Left lung (tissue), 10 donors: ENCODE measurements around the gene INTS2. TPM values are rescaled to one million over a fixed set of nuclear protein-coding genes. Genes with fewer than 3 reads are reported as not detected.

Source experiments
- ATAC-seq: fragments of 200-7000 bp; cut with Tn5 transposase; one replicate; pipeline ENCODE4 v1.9.1; 2020; ENCODE audit warnings: moderate library complexity
- DNase-seq, 4 donors: peaks; one replicate each; pipeline ENCODE4 v3.0.0-alpha.2; 2013 to 2020
- H3K27ac ChIP-seq, 2 donors: fragments of 200-600 bp; sonication (generic) in 1 of 2; one replicate each; pipeline versions ENCODE4 v1.5.0 to v1.8.0; 2020 to 2021
- H3K27me3 ChIP-seq, 2 donors: fragments of 200-600 bp; sonication (generic) in 1 of 2; one replicate each; pipeline versions ENCODE4 v1.5.0 to v1.8.0; 2020 to 2021
- H3K36me3 ChIP-seq, 2 donors: fragments of 200-600 bp; sonication (generic) in 1 of 2; one replicate each; pipeline versions ENCODE4 v1.5.0 to v1.8.0; 2020 to 2021
- H3K4me1 ChIP-seq, 2 donors: fragments of 200-600 bp; one replicate each; pipeline ENCODE4 v1.8.0; 2021
- H3K4me3 ChIP-seq, 2 donors: fragments of 200-600 bp; sonication (generic) in 1 of 2; one replicate each; pipeline versions ENCODE4 v1.5.0 to v1.8.0; 2020 to 2021; ENCODE audit warnings: mild to moderate bottlenecking in 1 of 2
- H3K9me3 ChIP-seq, 2 donors: fragments of 200-600 bp; sonication (generic) in 1 of 2; one replicate each; pipeline versions ENCODE4 v1.5.0 to v1.8.0; 2020 to 2021
- intact Hi-C, 2 donors: fragments of 100-400 bp; cut with DNase I; formaldehyde crosslinking; loops; one replicate each; pipeline versions ENCODE4 v1.11.2 to v1.14.2; 2022
- polyA plus RNA-seq, 6 donors: library from polyadenylated mRNA; unstranded; fragments of 120-200 nt; gene quantifications; one replicate each; pipeline ENCODE4 v1.2.1, GENCODE V29; 2013; ENCODE audit not compliant: insufficient read length in 6 of 6
- total RNA-seq, 2 donors: library from RNA; stranded (reverse); fragmentation: NEBNext Ultra II Directional; extraction: Animal tissue kit (Norgen Biotek cat#: 25700); gene quantifications; one replicate each; pipeline ENCODE4 v1.2.1, GENCODE V29; 2021
- TF ChIP-seq, protein P1 (sequence below), 2 donors: fragments of 200-600 bp; sonication (generic) in 1 of 2; IDR thresholded peaks; one replicate each; pipeline versions ENCODE4 v1.5.0 to v1.8.0; 2021; ENCODE audit warnings: antibody characterized with exemption in 2 of 2
- donor health status: DM: no; HTN: yes; CAD: no.
- donor health status: DM: no; HTN: no; CAD: no.

INTS2 gene
- total and polyA plus RNA-seq, 8 donors = 11.3 to 14.8 (median 12.5) TPM

DNA sequence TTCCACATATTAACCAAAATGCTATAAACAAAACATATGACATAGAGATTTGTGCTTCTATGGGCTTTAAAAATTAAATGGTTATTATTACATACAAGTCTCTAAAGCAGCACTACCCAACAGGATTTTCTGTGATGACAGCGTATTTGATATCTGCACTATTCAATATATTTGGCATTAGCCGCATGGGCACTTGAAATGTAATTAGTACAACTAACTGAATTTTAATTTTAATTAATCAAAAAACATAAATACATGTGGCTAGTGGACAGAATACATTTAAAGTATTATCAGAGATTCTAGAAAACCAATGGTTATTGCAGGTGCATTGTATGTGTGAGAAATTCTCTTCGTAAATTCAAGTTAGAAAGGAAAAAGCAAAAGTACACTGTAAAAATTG, 110.3 kb downstream of the INTS2 start:
- no peaks in the 10 kb centered on the region for H3K27me3 ChIP-seq
- H3K4me3 ChIP-seq = no peak overlapping the region
- no peaks in the 10 kb centered on the region for H3K36me3 ChIP-seq
- ATAC-seq (no peak), DNase-seq (no peak)
- no peak overlapping the region for H3K27ac ChIP-seq
- H3K9me3 ChIP-seq = peaks cover 0 to 5% of the 10 kb centered on the region in 2 donors
- TF ChIP-seq, protein P1, sequence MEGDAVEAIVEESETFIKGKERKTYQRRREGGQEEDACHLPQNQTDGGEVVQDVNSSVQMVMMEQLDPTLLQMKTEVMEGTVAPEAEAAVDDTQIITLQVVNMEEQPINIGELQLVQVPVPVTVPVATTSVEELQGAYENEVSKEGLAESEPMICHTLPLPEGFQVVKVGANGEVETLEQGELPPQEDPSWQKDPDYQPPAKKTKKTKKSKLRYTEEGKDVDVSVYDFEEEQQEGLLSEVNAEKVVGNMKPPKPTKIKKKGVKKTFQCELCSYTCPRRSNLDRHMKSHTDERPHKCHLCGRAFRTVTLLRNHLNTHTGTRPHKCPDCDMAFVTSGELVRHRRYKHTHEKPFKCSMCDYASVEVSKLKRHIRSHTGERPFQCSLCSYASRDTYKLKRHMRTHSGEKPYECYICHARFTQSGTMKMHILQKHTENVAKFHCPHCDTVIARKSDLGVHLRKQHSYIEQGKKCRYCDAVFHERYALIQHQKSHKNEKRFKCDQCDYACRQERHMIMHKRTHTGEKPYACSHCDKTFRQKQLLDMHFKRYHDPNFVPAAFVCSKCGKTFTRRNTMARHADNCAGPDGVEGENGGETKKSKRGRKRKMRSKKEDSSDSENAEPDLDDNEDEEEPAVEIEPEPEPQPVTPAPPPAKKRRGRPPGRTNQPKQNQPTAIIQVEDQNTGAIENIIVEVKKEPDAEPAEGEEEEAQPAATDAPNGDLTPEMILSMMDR (IDR thresholded peaks at IDR 0.05) = no peak
- H3K4me1 ChIP-seq = peaks cover 0 to 6% of the 10 kb centered on the region in 2 donors
- intact Hi-C loops = loop anchor here in 1 of 2 donors (10.0 kb wide), 1 partner anchor 53 kb away; no protein-coding TSS in a partner anchor

DNA sequence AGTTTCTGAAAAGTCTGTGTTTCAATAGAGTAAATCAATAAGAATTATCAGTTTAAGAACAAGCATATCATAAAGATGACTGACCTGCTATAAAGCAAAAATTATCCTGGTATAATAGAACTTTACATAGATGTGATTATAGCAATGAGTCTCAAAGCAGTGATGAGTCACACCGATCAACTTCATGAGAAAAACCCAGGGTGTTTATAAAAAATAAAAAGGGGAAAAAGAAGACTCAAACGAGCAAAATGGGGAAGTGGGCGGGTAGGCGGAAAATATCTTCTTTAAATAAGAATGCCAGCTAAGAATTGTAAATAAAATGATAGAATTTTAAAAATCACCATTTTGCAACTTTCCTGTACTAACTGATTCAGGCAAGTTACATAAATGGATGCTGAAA, 111.2 kb downstream of the INTS2 start:
- intact Hi-C loops = loop anchor here in 1 of 2 donors (10.0 kb wide), 1 partner anchor 52 kb away; no protein-coding TSS in a partner anchor
- Histone ChIP-seq H3K27ac (no peak overlapping the region), H3K4me3 (no peak overlapping the region), H3K9me3 (peaks cover 0 to 5% of the 10 kb centered on the region in 2 donors), H3K4me1 (peaks cover 0 to 6% of the 10 kb centered on the region in 2 donors), H3K27me3 (no peaks in the 10 kb centered on the region), H3K36me3 (no peaks in the 10 kb centered on the region)
- ATAC-seq (no peak), DNase-seq (no peak)
- TF ChIP-seq, protein P1 (IDR thresholded peaks at IDR 0.05) = no peak

DNA sequence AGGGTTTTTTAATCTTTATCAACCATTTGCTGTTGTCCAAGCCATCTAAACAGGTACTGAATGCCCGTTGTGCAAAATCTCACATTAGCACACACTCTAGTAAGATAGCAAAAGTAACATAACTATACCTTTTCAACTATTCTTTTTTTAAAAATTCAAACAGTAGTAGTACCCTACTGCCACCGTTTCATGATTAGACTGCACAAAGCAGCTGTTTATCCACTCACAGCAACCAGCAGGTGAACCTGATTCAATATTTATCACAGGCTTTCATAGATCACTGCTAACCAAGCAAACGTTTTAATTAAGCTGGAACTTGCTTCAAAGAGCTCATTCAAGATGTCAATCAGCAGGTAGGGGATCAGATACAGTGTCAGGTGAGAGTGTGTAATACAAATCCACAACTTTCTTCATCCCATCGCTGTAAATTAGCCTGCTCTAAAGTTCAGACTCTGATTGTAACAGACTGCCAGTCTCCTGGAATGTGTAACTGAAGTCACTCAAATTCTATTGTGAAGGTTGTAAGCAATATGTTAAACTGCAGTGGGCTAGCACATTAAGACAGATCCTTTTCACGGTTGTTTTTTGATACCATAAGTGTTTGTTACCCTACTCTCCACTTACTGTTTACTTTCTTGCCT, 111.8 kb downstream of the INTS2 start:
- H3K4me3 ChIP-seq = no peak overlapping the region
- H3K4me1 ChIP-seq = peaks cover 0 to 6% of the 10 kb centered on the region in 2 donors
- H3K27ac ChIP-seq = no peak overlapping the region
- H3K27me3 ChIP-seq = no peaks in the 10 kb centered on the region
- TF ChIP-seq, protein P1 (IDR thresholded peaks at IDR 0.05) = no peak
- ATAC-seq (no peak), DNase-seq (no peak)
- intact Hi-C loops = loop anchor here in 1 of 2 donors (10.0 kb wide), 1 partner anchor 51 kb away; no protein-coding TSS in a partner anchor
- no peaks in the 10 kb centered on the region for H3K36me3 ChIP-seq
- H3K9me3 ChIP-seq = peaks cover 0 to 5% of the 10 kb centered on the region in 2 donors

Other genes with a start within 250 kb of the INTS2 start
- gene BRIP1, start 64.5 kb downstream of the INTS2 start, total RNA-seq = 1 to 10 TPM; 3.4 to 3.7 TPM
- gene BRIP1, start 64.5 kb downstream of the INTS2 start, polyA plus RNA-seq = 10 to 100 TPM; 10.8 to 18.1 (median 13.8) TPM
- 10 to 100 TPM; 63.1 to 65.1 TPM for gene MED13, start 137.3 kb upstream of the INTS2 start, total RNA-seq
- 10 to 100 TPM; 51.1 to 59.1 (median 52.4) TPM for gene MED13, start 137.3 kb upstream of the INTS2 start, polyA plus RNA-seq